ENCODE data around the gene CACNA1I.
"Not testable (repeated sequence)": the region's sequence is repeated elsewhere in the genome, so short reads cannot be mapped to it uniquely, and the experiment has no call there.

The CACNA1I gene

GRCh38 chr22:39570665-39571064, at the start of gene CACNA1I:
Gene CACNA1I, plus strand, starts transcription at chr22:39570753. Its CDS starts 0 bp downstream, at chr22:39570753.
- no peak for TF ChIP-seq CTCF (IDR thresholded peaks at IDR 0.05; ENCODE audit: extremely low read depth, missing control alignments)
- no peak for DNase-seq (ENCODE audit: low spot score)

DNA sequence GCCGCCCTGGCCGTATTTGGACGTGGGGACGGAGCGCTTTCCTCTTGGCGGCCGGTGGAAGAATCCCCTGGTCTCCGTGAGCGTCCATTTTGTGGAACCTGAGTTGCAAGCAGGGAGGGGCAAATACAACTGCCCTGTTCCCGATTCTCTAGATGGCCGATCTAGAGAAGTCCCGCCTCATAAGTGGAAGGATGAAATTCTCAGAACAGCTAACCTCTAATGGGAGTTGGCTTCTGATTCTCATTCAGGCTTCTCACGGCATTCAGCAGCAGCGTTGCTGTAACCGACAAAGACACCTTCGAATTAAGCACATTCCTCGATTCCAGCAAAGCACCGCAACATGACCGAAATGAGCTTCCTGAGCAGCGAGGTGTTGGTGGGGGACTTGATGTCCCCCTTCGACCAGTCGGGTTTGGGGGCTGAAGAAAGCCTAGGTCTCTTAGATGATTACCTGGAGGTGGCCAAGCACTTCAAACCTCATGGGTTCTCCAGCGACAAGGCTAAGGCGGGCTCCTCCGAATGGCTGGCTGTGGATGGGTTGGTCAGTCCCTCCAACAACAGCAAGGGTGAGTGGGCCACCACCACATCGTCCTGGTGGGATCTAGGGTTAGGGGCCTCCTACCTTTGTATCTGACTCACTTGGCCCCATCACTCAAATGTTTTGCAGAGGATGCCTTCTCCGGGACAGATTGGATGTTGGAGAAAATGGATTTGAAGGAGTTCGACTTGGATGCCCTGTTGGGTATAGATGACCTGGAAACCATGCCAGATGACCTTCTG, 49.3 kb upstream of the CACNA1I start:
- not testable (repeated sequence) for DNase-seq (ENCODE audit: low spot score)

DNA sequence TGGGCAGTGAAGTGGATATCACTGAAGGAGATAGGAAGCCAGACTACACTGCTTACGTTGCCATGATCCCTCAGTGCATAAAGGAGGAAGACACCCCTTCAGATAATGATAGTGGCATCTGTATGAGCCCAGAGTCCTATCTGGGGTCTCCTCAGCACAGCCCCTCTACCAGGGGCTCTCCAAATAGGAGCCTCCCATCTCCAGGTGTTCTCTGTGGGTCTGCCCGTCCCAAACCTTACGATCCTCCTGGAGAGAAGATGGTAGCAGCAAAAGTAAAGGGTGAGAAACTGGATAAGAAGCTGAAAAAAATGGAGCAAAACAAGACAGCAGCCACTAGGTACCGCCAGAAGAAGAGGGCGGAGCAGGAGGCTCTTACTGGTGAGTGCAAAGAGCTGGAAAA, 48.5 kb upstream of the CACNA1I start:
- not testable (repeated sequence) for DNase-seq (ENCODE audit: low spot score)

- TF ChIP-seq CTCF (IDR thresholded peaks at IDR 0.05; ENCODE audit: extremely low read depth, missing control alignments): no peak
- DNase-seq (ENCODE audit: low spot score): no peak
These were observed 47.8 kb upstream of the CACNA1I start for GRCh38 chr22:39522567-39523300.

- TF ChIP-seq CTCF (IDR thresholded peaks at IDR 0.05; ENCODE audit: extremely low read depth, missing control alignments): no peak
- no peak for DNase-seq (ENCODE audit: low spot score)
These were observed 46.3 kb upstream of the CACNA1I start for GRCh38 chr22:39524089-39524752.

DNA sequence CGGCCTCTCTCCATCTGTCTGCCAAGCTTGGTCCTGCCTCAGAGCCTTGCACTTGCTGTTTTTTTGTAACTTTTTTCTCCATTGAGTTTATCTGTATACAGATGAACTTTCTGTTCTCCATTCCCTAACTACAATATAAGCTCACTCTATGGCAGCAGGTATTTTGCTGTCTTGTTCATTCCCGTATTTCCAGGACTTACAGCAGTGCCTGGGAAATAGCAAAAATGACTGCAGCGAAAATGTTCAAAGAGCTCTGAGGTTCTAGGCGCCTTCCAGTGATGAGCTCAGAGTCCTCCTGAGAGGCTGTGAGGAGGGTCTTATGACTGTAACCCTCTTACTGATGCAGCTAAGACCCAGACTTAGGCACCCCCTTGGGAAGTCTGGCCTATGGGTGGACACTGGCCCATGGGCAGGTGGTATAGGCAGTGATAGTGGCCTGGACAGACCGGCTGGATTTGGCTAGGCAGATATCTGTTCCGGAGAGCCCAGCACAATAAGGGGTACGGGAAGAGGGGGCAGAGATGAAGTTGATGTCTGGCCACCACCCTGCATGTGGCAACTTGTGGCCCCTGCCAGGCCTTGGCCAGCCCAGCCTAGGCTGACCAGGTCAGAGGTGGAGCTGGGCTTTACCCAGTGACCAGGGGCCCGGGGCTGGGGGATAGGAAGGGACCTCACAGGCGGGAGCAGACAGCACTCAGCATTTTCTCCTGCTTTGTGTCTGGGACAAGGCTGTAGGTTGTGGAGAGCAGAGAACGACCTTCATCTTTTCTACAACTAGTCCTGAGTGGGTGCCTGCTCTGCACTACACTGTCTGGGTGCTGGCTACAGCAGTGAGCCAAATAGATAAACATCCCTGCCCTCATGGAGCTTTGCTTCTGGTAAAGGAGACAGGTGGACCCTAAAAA, 45.5 kb upstream of the CACNA1I start:
- no peak for DNase-seq (ENCODE audit: low spot score)
- TF ChIP-seq CTCF (IDR thresholded peaks at IDR 0.05; ENCODE audit: extremely low read depth, missing control alignments): no peak

- DNase-seq (ENCODE audit: low spot score): no peak
- TF ChIP-seq CTCF (IDR thresholded peaks at IDR 0.05; ENCODE audit: extremely low read depth, missing control alignments): no peak
These were observed 44.9 kb upstream of the CACNA1I start for GRCh38 chr22:39525658-39525975.

All from GM20000 (cell line).